LNCaP clone FGC (cell line): ENCODE measurements around the gene KCNIP2.

Experiments used
- DNase-seq: peaks from one replicate; pipeline ENCODE4 v3.0.0-alpha.2; 2011; ENCODE audit warnings: low read depth
- H3K4me3 ChIP-seq: 2 replicates; pipeline ENCODE4 v1.5.1; 2011; ENCODE audit warnings: mild to moderate bottlenecking, low read depth, low read length, control low read depth
- TF ChIP-seq, protein P1 (sequence below): IDR thresholded peaks from 2 replicates; pipeline ENCODE4 v1.5.1; 2012; ENCODE audit warnings: mild to moderate bottlenecking; ENCODE audit not compliant: control insufficient read depth, insufficient read depth; ENCODE audit errors: extremely low read depth

The KCNIP2 gene

GRCh38 chr10:101840741-101841453, 2.7 kb downstream of the KCNIP2 start:
- no peak overlapping the region for H3K4me3 ChIP-seq
- peak; percentile 25 for DNase-seq
- TF ChIP-seq, protein P1, sequence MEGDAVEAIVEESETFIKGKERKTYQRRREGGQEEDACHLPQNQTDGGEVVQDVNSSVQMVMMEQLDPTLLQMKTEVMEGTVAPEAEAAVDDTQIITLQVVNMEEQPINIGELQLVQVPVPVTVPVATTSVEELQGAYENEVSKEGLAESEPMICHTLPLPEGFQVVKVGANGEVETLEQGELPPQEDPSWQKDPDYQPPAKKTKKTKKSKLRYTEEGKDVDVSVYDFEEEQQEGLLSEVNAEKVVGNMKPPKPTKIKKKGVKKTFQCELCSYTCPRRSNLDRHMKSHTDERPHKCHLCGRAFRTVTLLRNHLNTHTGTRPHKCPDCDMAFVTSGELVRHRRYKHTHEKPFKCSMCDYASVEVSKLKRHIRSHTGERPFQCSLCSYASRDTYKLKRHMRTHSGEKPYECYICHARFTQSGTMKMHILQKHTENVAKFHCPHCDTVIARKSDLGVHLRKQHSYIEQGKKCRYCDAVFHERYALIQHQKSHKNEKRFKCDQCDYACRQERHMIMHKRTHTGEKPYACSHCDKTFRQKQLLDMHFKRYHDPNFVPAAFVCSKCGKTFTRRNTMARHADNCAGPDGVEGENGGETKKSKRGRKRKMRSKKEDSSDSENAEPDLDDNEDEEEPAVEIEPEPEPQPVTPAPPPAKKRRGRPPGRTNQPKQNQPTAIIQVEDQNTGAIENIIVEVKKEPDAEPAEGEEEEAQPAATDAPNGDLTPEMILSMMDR, result peak; percentile 98

DNA sequence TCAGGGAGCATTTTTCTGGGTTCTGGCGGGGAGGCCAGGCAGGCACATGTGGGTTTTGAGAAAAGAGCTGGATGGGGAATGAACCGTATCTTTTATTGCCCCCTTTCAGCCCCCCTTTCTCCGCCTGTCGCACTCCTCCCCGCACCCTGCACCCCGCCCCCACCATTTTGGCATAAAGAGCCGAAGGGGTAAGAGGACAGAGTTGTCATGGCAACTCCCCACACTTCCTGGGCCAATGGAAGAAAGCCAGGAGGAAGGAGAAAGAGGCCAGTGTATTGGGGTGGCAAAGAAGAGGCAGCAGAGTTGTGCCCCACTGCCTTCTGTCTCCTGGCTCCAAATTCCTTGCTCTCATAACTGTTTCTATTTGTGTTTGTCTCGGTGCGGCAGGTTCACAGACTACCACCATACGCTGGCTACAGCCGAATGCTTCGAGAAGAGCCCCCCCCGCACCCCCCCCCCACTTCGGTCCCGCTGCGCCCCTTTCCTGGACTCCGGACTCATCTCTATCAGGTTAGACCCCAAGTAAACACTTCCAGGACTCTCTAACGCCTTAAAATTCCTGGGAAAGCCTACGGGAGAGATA, 3.4 kb downstream of the KCNIP2 start:
- TF ChIP-seq, protein P1, result no peak
- H3K4me3 ChIP-seq, result 0 out of 2 replicates have a peak overlapping the region, but pooled peaks have one; percentile 7
- DNase-seq, result no peak

- TF ChIP-seq, protein P1, result no peak
- no peak overlapping the region for H3K4me3 ChIP-seq
- no peak for DNase-seq
Observed at GRCh38 chr10:101839416-101840063, 4.1 kb downstream of the KCNIP2 start.

DNA sequence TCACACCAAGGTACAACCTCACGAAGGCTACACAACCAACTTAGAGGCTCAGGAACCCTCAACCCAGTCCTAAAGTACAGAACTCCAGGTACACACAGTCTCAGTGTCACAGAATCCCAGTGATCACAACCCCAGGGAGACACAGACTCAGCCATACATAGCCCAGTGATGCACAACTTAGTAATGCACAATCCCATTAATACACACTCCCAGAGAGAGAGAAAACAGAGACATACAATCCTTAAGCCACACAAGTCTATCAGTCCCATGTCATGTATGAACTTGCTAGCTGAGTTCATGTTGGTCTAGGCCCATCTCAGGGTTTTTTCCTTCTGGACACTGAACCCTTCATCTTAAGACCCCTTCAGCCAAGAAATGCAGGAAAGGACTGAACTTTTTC, 4.6 kb downstream of the KCNIP2 start:
- TF ChIP-seq, protein P1, result no peak
- no peak overlapping the region for H3K4me3 ChIP-seq
- DNase-seq, result no peak

DNA sequence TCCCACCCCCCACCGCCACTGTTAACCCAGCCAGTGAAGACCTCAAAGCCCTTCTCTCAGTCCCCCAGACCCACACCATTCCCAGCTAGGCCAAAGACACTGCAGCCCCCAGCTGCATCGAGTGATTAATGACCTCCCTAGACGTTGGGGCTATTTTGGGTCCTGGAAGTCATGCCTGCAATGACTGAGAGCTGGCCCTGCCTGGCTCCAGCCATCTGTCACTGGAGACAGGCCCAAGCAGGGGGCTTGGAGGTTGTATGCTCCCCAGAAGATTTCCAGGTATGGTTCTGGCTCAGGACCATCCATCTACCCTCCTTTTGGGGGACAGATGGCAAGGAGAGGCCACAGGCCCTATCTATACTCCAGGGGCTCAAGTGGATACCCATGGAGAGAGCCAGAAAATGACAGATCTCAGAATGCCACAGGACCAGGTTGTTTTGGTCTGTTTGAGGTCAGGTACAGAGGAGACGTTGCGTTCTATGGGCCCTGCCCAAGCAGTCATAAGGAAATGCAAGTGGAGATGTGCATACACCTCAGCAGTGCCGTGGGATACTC, 5.1 kb downstream of the KCNIP2 start:
- H3K4me3 ChIP-seq, result no peak overlapping the region
- TF ChIP-seq, protein P1, result no peak
- DNase-seq, result no peak

DNA sequence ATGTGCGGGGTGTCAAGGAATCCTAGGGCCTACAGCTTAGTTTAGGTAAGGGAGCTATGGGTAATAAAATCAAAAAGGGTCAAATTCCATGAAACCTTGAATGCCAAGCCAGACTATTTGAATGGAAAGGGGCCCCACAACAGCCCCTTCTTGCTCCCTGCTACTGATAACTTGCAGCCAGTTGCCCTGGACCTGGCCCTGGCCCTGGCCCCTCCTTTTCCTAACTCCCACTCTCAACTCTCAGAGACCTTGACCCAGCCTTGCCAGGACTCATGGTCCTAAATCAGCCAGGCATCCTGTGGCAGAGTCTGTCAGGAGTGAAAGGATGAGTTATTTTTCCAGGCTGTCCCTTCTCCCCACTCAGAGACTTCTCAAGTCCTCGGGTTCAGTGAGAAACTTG, 5.9 kb downstream of the KCNIP2 start:
- H3K4me3 ChIP-seq, result no peak overlapping the region
- TF ChIP-seq, protein P1, result no peak
- DNase-seq, result no peak
